IMR-90 (cell line): Measurements from ENCODE around the gene NR2C2. TPM values are rescaled to one million over a fixed set of nuclear protein-coding genes. Genes with fewer than 3 reads are reported as not detected.

Experiments
- ATAC-seq: fragments of 200-7000 bp; cut with Tn5 transposase; 2 replicates; pipeline ENCODE4 v1.9.1; 2020; ENCODE audit warnings: low read depth, mild to moderate bottlenecking, moderate library complexity
- BruUV-seq: library from RNA; stranded (reverse); fragments of 400-500 nt; replicated peaks from 2 replicates; lab custom pipeline; 2021; lab: Mats Ljungman, UMichigan
- CTCF ChIA-PET: fragments of 300-600 bp; formaldehyde crosslinking; extraction: SDS; loops from one replicate; lab custom pipeline; 2021; ENCODE audit warnings: antibody characterized with exemption; lab: Yijun Ruan, JAX
- POLR2A ChIA-PET: fragments of 300-600 bp; sonication (Branson Sonifier 250); formaldehyde crosslinking; loops from one replicate; lab custom pipeline; 2022; ENCODE audit warnings: antibody characterized with exemption; ENCODE audit not compliant: unreplicated experiment; lab: Charles Lee
- DNase-seq: peaks from one replicate; pipeline ENCODE4 v3.0.0; 2013
- H2AFZ ChIP-seq: replicated peaks from 2 replicates; pipeline ENCODE3; 2013; ENCODE audit warnings: low read length, mild to moderate bottlenecking; ENCODE audit not compliant: poor library complexity
- H2AK5ac ChIP-seq: 2 replicates; pipeline ENCODE4 v1.6.1; 2013; ENCODE audit warnings: low read depth, low read length, inconsistent platforms
- H2AK9ac ChIP-seq: replicated peaks from 2 replicates; pipeline ENCODE3; 2013; ENCODE audit warnings: mild to moderate bottlenecking, low read depth, low read length, moderate library complexity; ENCODE audit not compliant: poor library complexity
- H2BK120ac ChIP-seq: 2 replicates; pipeline ENCODE4 v1.6.1; 2013; ENCODE audit warnings: low read depth, low read length, inconsistent platforms
- H2BK15ac ChIP-seq: 3 replicates; pipeline ENCODE4 v1.6.1; 2013; ENCODE audit warnings: low read depth, low read length, inconsistent platforms
- H2BK20ac ChIP-seq: 2 replicates; pipeline ENCODE4 v1.6.1; 2013; ENCODE audit warnings: low read depth, mild to moderate bottlenecking, inconsistent platforms, low read length, moderate library complexity
- H2BK5ac ChIP-seq: 2 replicates; pipeline ENCODE4 v1.6.1; 2013; ENCODE audit warnings: mild to moderate bottlenecking, low read depth, low read length, inconsistent platforms; ENCODE audit not compliant: poor library complexity, severe bottlenecking
- H3K14ac ChIP-seq: replicated peaks from 2 replicates; pipeline ENCODE4 v1.6.1; 2013; ENCODE audit warnings: low read depth, low read length, inconsistent platforms
- H3K18ac ChIP-seq: 2 replicates; pipeline ENCODE4 v1.6.1; 2013; ENCODE audit warnings: low read depth, low read length, control low read depth
- H3K23ac ChIP-seq: 2 replicates; pipeline ENCODE4 v1.6.1; 2013; ENCODE audit warnings: low read depth, low read length, inconsistent platforms
- H3K27ac ChIP-seq: 2 replicates; pipeline ENCODE4 v1.5.1; 2013; ENCODE audit warnings: mild to moderate bottlenecking, control low read depth, low read length; ENCODE audit not compliant: insufficient read depth
- H3K27me3 ChIP-seq: 2 replicates; pipeline ENCODE4 v1.6.1; 2013; ENCODE audit warnings: low read length; ENCODE audit not compliant: control insufficient read depth, insufficient read depth
- H3K36me3 ChIP-seq: 2 replicates; pipeline ENCODE4 v1.6.1; 2013; ENCODE audit warnings: low read length, mixed read lengths; ENCODE audit not compliant: control insufficient read depth, insufficient read depth
- H3K4ac ChIP-seq: 2 replicates; pipeline ENCODE4 v1.6.1; 2013; ENCODE audit warnings: low read depth, low read length, inconsistent platforms
- H3K4me1 ChIP-seq: 2 replicates; pipeline ENCODE4 v1.6.1; 2013; ENCODE audit warnings: low read length, mixed read lengths; ENCODE audit not compliant: control insufficient read depth, insufficient read depth
- H3K4me2 ChIP-seq: 2 replicates; pipeline ENCODE4 v1.6.1; 2013; ENCODE audit warnings: low read depth, mild to moderate bottlenecking, control low read depth, low read length, moderate library complexity
- H3K4me3 ChIP-seq: 2 replicates; pipeline ENCODE4 v1.5.1; 2013; ENCODE audit warnings: low read depth, mild to moderate bottlenecking, control low read depth, low read length, moderate library complexity; ENCODE audit not compliant: insufficient read depth
- H3K56ac ChIP-seq: 2 replicates; pipeline ENCODE4 v1.6.1; 2013; ENCODE audit warnings: low read length, inconsistent platforms; ENCODE audit not compliant: insufficient read depth; ENCODE audit errors: extremely low read depth
- H3K79me1 ChIP-seq, 2 experiments: 2 replicates each; pipeline ENCODE4 v1.6.1; 2013; ENCODE audit warnings: low read length in 2 of 2, inconsistent platforms in 1 of 2, low read depth in 1 of 2
- H3K9ac ChIP-seq: 2 replicates; pipeline ENCODE4 v1.6.1; 2013; ENCODE audit warnings: low read depth, low read length, control low read depth
- H3K9me1 ChIP-seq: 2 replicates; pipeline ENCODE4 v1.6.1; 2013; ENCODE audit warnings: low read length, inconsistent platforms; ENCODE audit not compliant: insufficient read depth
- H3K9me3 ChIP-seq: 2 replicates; pipeline ENCODE4 v1.6.1; 2013; ENCODE audit warnings: low read length; ENCODE audit not compliant: control insufficient read depth, insufficient read depth
- H4K20me1 ChIP-seq: 2 replicates; pipeline ENCODE4 v1.6.1; 2013; ENCODE audit warnings: low read length, inconsistent platforms; ENCODE audit not compliant: insufficient read depth
- H4K5ac ChIP-seq: 2 replicates; pipeline ENCODE4 v1.6.1; 2013; ENCODE audit warnings: mild to moderate bottlenecking, low read depth, low read length, control low read depth
- H4K8ac ChIP-seq, 2 experiments: 2 replicates each; pipeline ENCODE4 v1.6.1; 2013; ENCODE audit warnings: low read depth in 2 of 2, low read length in 2 of 2, control low read depth in 1 of 2, inconsistent platforms in 1 of 2
- H4K91ac ChIP-seq: 2 replicates; pipeline ENCODE4 v1.6.1; 2013; ENCODE audit warnings: low read depth, low read length, inconsistent platforms; ENCODE audit not compliant: insufficient read depth
- BHLHE40 ChIP-seq: fragments of 150-350 bp; IDR thresholded peaks from 2 replicates; pipeline ENCODE4 v1.6.1; 2016; ENCODE audit warnings: mild to moderate bottlenecking, low read depth, low read length
- CEBPB ChIP-seq: IDR thresholded peaks from 2 replicates; pipeline ENCODE4 v1.6.1; 2012; ENCODE audit warnings: low read depth, low read length, improper control_type of control experiment
- FOS ChIP-seq: fragments of 150-350 bp; IDR thresholded peaks from 2 replicates; pipeline ENCODE4 v1.6.1; 2016; ENCODE audit warnings: low read depth, low read length
- MAFK ChIP-seq: IDR thresholded peaks from 2 replicates; pipeline ENCODE4 v1.6.1; 2012; ENCODE audit warnings: low read depth, low read length, improper control_type of control experiment
- MAZ ChIP-seq: IDR thresholded peaks from 2 replicates; pipeline ENCODE4 v1.6.1; 2012; ENCODE audit warnings: low read depth, mild to moderate bottlenecking, low read length, improper control_type of control experiment, moderate library complexity, borderline replicate concordance
- MXI1 ChIP-seq: IDR thresholded peaks from 2 replicates; pipeline ENCODE4 v1.6.1; 2012; ENCODE audit warnings: low read depth, mild to moderate bottlenecking, low read length, moderate library complexity, borderline replicate concordance
- NFE2L2 ChIP-seq: fragments of 150-350 bp; IDR thresholded peaks from 2 replicates; pipeline ENCODE4 v1.6.1; 2016; ENCODE audit warnings: low read depth, mild to moderate bottlenecking, low read length
- POLR2A ChIP-seq: IDR thresholded peaks from 2 replicates; pipeline ENCODE4 v1.6.1; 2012; ENCODE audit warnings: mild to moderate bottlenecking, low read depth, low read length
- RAD21 ChIP-seq: IDR thresholded peaks from 2 replicates; pipeline ENCODE4 v1.6.1; 2012; ENCODE audit warnings: low read length, improper control_type of control experiment
- RCOR1 ChIP-seq: IDR thresholded peaks from 2 replicates; pipeline ENCODE4 v1.6.1; 2012; ENCODE audit warnings: mild to moderate bottlenecking, low read length, improper control_type of control experiment; ENCODE audit not compliant: insufficient replicate concordance
- RFX5 ChIP-seq: IDR thresholded peaks from 2 replicates; pipeline ENCODE4 v1.8.0; 2012; ENCODE audit warnings: low read depth, mild to moderate bottlenecking, low read length, moderate library complexity
- USF2 ChIP-seq: fragments of 150-350 bp; IDR thresholded peaks from 2 replicates; pipeline ENCODE4 v1.6.1; 2017; ENCODE audit warnings: mild to moderate bottlenecking, antibody characterized with exemption, low read length, low read depth
- WGBS, 2 experiments: methylation state at CpG; one replicate each; pipeline versions ENCODE4 v1.1.5 to v1.1.7; 2013; ENCODE audit warnings: missing lambda C conversion rate in 2 of 2; ENCODE audit not compliant: insufficient read length in 1 of 2; ENCODE audit errors: extremely low coverage in 2 of 2; 5-methylcytosine and 5-hydroxymethylcytosine counted together
- dilution Hi-C: fragments of 300-500 bp; cut with HindIII; formaldehyde crosslinking; loops from one replicate; pipeline ENCODE4 v1.14.3; 2018; ENCODE audit warnings: low sequenced_read_pairs; ENCODE audit not compliant: unreplicated experiment
- in situ Hi-C: fragments of 300-500 bp; cut with MboI; formaldehyde crosslinking; loops from 3 replicates; pipeline ENCODE4 v1.14.3; 2019; ENCODE audit warnings: low sequenced_read_pairs, inconsistent platforms, mixed read lengths
- intact Hi-C: fragments of 100-400 bp; cut with micrococcal nuclease; formaldehyde crosslinking; loops from 2 replicates; pipeline ENCODE4 v1.10.0; 2022
- polyA plus RNA-seq, 3 experiments: library from polyadenylated mRNA; depleted of rRNA; stranded (reverse); fragments of >200 nt; gene quantifications; 2 replicates each; pipeline ENCODE4 v1.2.3, GENCODE V29; 2012; ENCODE audit warnings: low replicate concordance in 1 of 3
- total RNA-seq: library from RNA; depleted of rRNA; stranded (reverse); fragments of >200 nt; gene quantifications from 2 replicates; pipeline ENCODE4 v1.2.3, GENCODE V29; 2012
- TF ChIP-seq, protein P1 (sequence below): conservative IDR thresholded peaks from 2 replicates; pipeline ENCODE4 v1.5.1; 2012; ENCODE audit warnings: mild to moderate bottlenecking, low read depth, low read length, improper control_type of control experiment
- TF ChIP-seq, protein P2 (sequence below): fragments of 150-350 bp; IDR thresholded peaks from 2 replicates; pipeline ENCODE4 v1.6.1; 2016; ENCODE audit warnings: low read depth, mild to moderate bottlenecking, low read length, moderate library complexity, borderline replicate concordance

The NR2C2 gene
- total and polyA plus RNA-seq, 2 of the 4 experiments (the other 2 are of a cell fraction): 10.4 to 13.8 TPM

- peaks cover 3% of the 10 kb centered on the region; the same call in 1 of the 2 replicates for H3K9me1 ChIP-seq
- peaks cover 6% of the 10 kb centered on the region; the same call in 1 of the 2 replicates for H4K20me1 ChIP-seq
- H3K23ac ChIP-seq: no peak overlapping the region
- H3K9me3 ChIP-seq: no peaks in the 10 kb centered on the region
- H3K18ac ChIP-seq: no peak overlapping the region
- H2BK5ac ChIP-seq: no peak overlapping the region
- H3K9ac ChIP-seq: no peak overlapping the region
- no peaks in the 10 kb centered on the region for H3K27me3 ChIP-seq
- H3K4me2 ChIP-seq: no peak overlapping the region
- CTCF ChIA-PET: interaction anchor here (0.6 kb wide), 1 partner anchor 12 kb away, joined by 4 read pairs; no protein-coding TSS in a partner anchor
- H3K27ac ChIP-seq: no peak overlapping the region
- H4K8ac ChIP-seq: no peak overlapping the region
- H3K4me3 ChIP-seq: no peak overlapping the region
- no peak overlapping the region for H3K14ac ChIP-seq
- H2BK15ac ChIP-seq: no peak overlapping the region
- POLR2A ChIA-PET: no interaction called here
- peaks cover 48% of the 10 kb centered on the region for H3K36me3 ChIP-seq
- no peak overlapping the region for H4K91ac ChIP-seq
- H3K56ac ChIP-seq: no peak overlapping the region
- DNase-seq: no peak
- H3K79me1 ChIP-seq: peaks cover 0 to 13% of the 10 kb centered on the region in 2 experiments; a peak in 2 of 4 replicates
- in situ Hi-C loops: no loop called here
- WGBS, 2 experiments: no CpG with 5 or more reads among the region's 2 CpGs
- intact Hi-C loops: no loop called here
- no peak overlapping the region for H4K5ac ChIP-seq
- H2AK9ac ChIP-seq: no peak overlapping the region
- ATAC-seq: no peak
- no peaks in the 10 kb centered on the region for H3K4me1 ChIP-seq
- no peak overlapping the region for H3K4ac ChIP-seq
- H2AK5ac ChIP-seq: no peak overlapping the region
- no TSS peak for BruUV-seq
- dilution Hi-C loops: no loop called here
- H2BK120ac ChIP-seq: no peak overlapping the region
- H2AFZ ChIP-seq: no peak overlapping the region
- H2BK20ac ChIP-seq: no peak overlapping the region
- TF ChIP-seq POLR2A (no peak), CEBPB (no peak), BHLHE40 (no peak), MAZ (no peak), MAFK (no peak), RCOR1 (no peak), MXI1 (no peak), NFE2L2 (no peak), RFX5 (no peak), FOS (no peak), RAD21 (no peak), USF2 (no peak)
- TF ChIP-seq, protein P1, sequence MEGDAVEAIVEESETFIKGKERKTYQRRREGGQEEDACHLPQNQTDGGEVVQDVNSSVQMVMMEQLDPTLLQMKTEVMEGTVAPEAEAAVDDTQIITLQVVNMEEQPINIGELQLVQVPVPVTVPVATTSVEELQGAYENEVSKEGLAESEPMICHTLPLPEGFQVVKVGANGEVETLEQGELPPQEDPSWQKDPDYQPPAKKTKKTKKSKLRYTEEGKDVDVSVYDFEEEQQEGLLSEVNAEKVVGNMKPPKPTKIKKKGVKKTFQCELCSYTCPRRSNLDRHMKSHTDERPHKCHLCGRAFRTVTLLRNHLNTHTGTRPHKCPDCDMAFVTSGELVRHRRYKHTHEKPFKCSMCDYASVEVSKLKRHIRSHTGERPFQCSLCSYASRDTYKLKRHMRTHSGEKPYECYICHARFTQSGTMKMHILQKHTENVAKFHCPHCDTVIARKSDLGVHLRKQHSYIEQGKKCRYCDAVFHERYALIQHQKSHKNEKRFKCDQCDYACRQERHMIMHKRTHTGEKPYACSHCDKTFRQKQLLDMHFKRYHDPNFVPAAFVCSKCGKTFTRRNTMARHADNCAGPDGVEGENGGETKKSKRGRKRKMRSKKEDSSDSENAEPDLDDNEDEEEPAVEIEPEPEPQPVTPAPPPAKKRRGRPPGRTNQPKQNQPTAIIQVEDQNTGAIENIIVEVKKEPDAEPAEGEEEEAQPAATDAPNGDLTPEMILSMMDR: no peak
- TF ChIP-seq, protein P2, sequence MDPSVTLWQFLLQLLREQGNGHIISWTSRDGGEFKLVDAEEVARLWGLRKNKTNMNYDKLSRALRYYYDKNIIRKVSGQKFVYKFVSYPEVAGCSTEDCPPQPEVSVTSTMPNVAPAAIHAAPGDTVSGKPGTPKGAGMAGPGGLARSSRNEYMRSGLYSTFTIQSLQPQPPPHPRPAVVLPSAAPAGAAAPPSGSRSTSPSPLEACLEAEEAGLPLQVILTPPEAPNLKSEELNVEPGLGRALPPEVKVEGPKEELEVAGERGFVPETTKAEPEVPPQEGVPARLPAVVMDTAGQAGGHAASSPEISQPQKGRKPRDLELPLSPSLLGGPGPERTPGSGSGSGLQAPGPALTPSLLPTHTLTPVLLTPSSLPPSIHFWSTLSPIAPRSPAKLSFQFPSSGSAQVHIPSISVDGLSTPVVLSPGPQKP: no peak
These were observed 69.8 kb downstream of the NR2C2 start for GRCh38 chr3:15017191-15017590.
